Measurements from ENCODE around the gene UBE2H. TPM values are rescaled to one million over a fixed set of nuclear protein-coding genes. Genes with fewer than 3 reads are reported as not detected.

UBE2H gene
- total RNA-seq, 1 donor from 2014 or later, result 99.1 TPM

GRCh38 chr7:129831424-129832058 lies 121.2 kb downstream of the UBE2H start:
- no peak for DNase-seq (ENCODE audit: low spot score, unreplicated experiment)
- peaks cover 16% of the 10 kb centered on the region for H3K4me1 Mint-ChIP-seq (ENCODE audit: low read depth)
- H3K27me3 Mint-ChIP-seq, result no peaks in the 10 kb centered on the region
- H3K27ac Mint-ChIP-seq, result peak overlapping the region; percentile 94
- H3K36me3 Mint-ChIP-seq (ENCODE audit: insufficient read depth), result peaks cover 22% of the 10 kb centered on the region
- no peaks in the 10 kb centered on the region for H3K9me3 Mint-ChIP-seq (ENCODE audit: low read depth)
- no peak overlapping the region for H3K4me3 Mint-ChIP-seq (ENCODE audit: low read depth)
- TF ChIP-seq CTCF (IDR thresholded peaks at IDR 0.05; ENCODE audit: unreplicated experiment), result no peak

DNA sequence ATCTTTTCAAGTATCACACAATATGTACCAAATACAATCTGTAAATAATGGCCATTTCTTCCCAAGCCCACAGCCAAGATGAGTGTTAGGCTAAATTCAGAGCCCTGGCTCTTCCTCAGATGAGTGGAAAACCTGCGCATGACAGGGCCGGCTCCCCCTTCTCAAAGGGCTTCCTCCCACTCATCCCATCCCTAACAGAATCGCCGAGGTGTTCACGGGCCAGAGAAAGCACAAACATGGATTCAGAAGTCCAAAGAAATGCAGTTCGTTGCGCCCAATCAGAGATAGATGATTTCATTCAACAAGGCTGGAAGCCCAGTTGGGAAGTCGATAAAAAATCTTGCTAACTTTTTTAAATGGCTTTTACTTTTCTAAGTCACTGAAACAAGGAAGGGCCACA lies 121.8 kb downstream of the UBE2H start:
- H3K4me3 Mint-ChIP-seq (ENCODE audit: low read depth), result no peak overlapping the region
- DNase-seq (ENCODE audit: low spot score, unreplicated experiment), result no peak
- peaks cover 19% of the 10 kb centered on the region for H3K36me3 Mint-ChIP-seq (ENCODE audit: insufficient read depth)
- peaks cover 14% of the 10 kb centered on the region for H3K4me1 Mint-ChIP-seq (ENCODE audit: low read depth)
- H3K9me3 Mint-ChIP-seq (ENCODE audit: low read depth), result no peaks in the 10 kb centered on the region
- peak overlapping the region; percentile 94 for H3K27ac Mint-ChIP-seq
- H3K27me3 Mint-ChIP-seq, result no peaks in the 10 kb centered on the region
- no peak for TF ChIP-seq CTCF (IDR thresholded peaks at IDR 0.05; ENCODE audit: unreplicated experiment)

DNA sequence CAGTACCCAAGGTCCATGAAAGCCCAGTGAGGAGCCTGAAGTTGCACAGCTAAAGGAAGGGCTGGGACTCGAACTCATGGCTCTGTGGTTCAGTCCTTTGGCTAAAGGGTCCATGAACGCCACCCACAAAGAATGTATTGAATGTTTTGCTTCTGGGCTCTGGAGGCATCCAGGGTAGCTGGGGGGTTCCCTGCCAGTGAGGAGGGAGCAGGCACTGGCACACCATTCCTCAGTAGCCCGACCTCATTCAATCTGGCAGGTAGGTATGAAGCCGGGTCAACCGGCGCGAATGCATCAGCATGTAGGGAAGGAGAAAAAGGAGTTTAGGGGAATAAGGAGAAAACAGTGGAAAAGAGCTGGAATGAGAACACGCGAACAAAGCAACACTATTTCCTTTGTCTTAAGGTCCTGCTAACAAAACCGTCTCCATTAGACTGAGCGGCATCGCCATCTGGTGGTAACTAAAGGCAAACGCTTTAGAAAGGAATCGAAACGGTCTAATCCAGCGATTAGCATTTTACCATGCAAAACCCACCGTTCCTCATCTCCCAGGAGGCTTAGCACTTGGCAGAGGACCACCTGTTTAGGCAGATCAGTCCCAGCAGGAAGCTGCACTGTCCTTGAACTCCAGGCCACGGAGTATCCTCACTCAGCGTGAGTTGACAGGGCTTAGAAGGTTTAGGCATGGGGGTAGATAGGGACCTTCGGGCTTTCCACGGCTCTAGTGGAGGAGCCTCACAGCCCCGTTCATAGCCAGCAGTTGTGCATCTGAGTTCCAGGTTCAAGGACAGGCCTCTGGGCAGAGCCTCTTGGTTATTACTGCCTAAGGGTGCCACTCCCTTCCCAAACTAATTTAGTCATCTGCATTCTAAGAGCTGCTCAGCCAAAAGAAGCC lies 122.8 kb downstream of the UBE2H start:
- Mint-ChIP-seq H3K9me3 (ENCODE audit: low read depth) (no peaks in the 10 kb centered on the region), H3K4me1 (ENCODE audit: low read depth) (peaks cover 16% of the 10 kb centered on the region), H3K27ac (peak overlapping the region; percentile 90), H3K36me3 (ENCODE audit: insufficient read depth) (peaks cover 19% of the 10 kb centered on the region), H3K4me3 (ENCODE audit: low read depth) (no peak overlapping the region), H3K27me3 (no peaks in the 10 kb centered on the region)
- no peak for DNase-seq (ENCODE audit: low spot score, unreplicated experiment)
- peak; percentile 84 for TF ChIP-seq CTCF (IDR thresholded peaks at IDR 0.05; ENCODE audit: unreplicated experiment)

- Mint-ChIP-seq H3K36me3 (ENCODE audit: insufficient read depth) (peaks cover 17% of the 10 kb centered on the region), H3K27me3 (no peaks in the 10 kb centered on the region), H3K4me3 (ENCODE audit: low read depth) (no peak overlapping the region), H3K4me1 (ENCODE audit: low read depth) (peaks cover 18% of the 10 kb centered on the region), H3K9me3 (ENCODE audit: low read depth) (no peaks in the 10 kb centered on the region), H3K27ac (peak overlapping the region; percentile 90)
- TF ChIP-seq CTCF (IDR thresholded peaks at IDR 0.05; ENCODE audit: unreplicated experiment), result no peak
- DNase-seq (ENCODE audit: low spot score, unreplicated experiment), result no peak
These were observed 123.6 kb downstream of the UBE2H start for GRCh38 chr7:129828989-129829736.

Data from progenitor cell of endocrine pancreas (in vitro differentiated cells).